Hepatocyte (in vitro differentiated cells): ENCODE measurements around the gene METAP2. TPM values are rescaled to one million over a fixed set of nuclear protein-coding genes. Genes with fewer than 3 reads are reported as not detected.

Experiments
- DNase-seq: peaks from one replicate; pipeline ENCODE4 v3.0.0-alpha.2; 2016; ENCODE audit warnings: low spot score
- H2AFZ ChIP-seq: fragments of 200-600 bp; sonication (generic); 2 replicates; pipeline ENCODE4 v1.6.0; 2016; ENCODE audit warnings: antibody characterized with exemption, mild to moderate bottlenecking
- H3K27ac ChIP-seq: fragments of 200-600 bp; sonication (generic); 2 replicates; pipeline ENCODE4 v1.5.1; 2016; ENCODE audit warnings: mild to moderate bottlenecking
- H3K27me3 ChIP-seq: fragments of 200-600 bp; sonication (generic); 2 replicates; pipeline ENCODE4 v1.6.1; 2016
- H3K36me3 ChIP-seq: fragments of 200-600 bp; sonication (generic); replicated peaks from 2 replicates; pipeline ENCODE4 v1.5.1; 2016; ENCODE audit warnings: low read depth; ENCODE audit not compliant: insufficient read depth
- H3K4me1 ChIP-seq: fragments of 200-600 bp; sonication (generic); 2 replicates; pipeline ENCODE4 v1.5.1; 2016; ENCODE audit warnings: mild to moderate bottlenecking, moderate library complexity; ENCODE audit not compliant: insufficient read depth
- H3K4me2 ChIP-seq: fragments of 200-600 bp; sonication (generic); 2 replicates; pipeline ENCODE4 v1.6.0; 2016
- H3K4me3 ChIP-seq: fragments of 200-600 bp; sonication (generic); 2 replicates; pipeline ENCODE4 v1.5.1; 2016; ENCODE audit warnings: mild to moderate bottlenecking
- H3K79me2 ChIP-seq: fragments of 200-600 bp; sonication (generic); 2 replicates; pipeline ENCODE4 v1.6.0; 2017; ENCODE audit warnings: mild to moderate bottlenecking
- H3K9me2 ChIP-seq: fragments of 200-600 bp; sonication (generic); replicated peaks from 2 replicates; pipeline ENCODE4 v1.6.0; 2017; ENCODE audit warnings: mild to moderate bottlenecking; ENCODE audit not compliant: insufficient read depth
- H3K9me3 ChIP-seq: fragments of 200-600 bp; sonication (generic); 2 replicates; pipeline ENCODE4 v1.5.1; 2016; ENCODE audit warnings: low read depth, mild to moderate bottlenecking
- H4K20me1 ChIP-seq: fragments of 200-600 bp; sonication (generic); 2 replicates; pipeline ENCODE4 v1.6.0; 2016; ENCODE audit warnings: mild to moderate bottlenecking; ENCODE audit not compliant: insufficient read depth, poor library complexity, severe bottlenecking
- EZH2 ChIP-seq: fragments of 200-600 bp; sonication (generic); IDR thresholded peaks from 2 replicates; pipeline ENCODE4 v1.6.1; 2016; ENCODE audit warnings: antibody characterized with exemption, mild to moderate bottlenecking, borderline replicate concordance
- EZH2phosphoT487 ChIP-seq: fragments of 200-600 bp; sonication (generic); IDR thresholded peaks from one replicate; pipeline ENCODE4 v1.6.1; 2018; ENCODE audit warnings: antibody characterized with exemption, mild to moderate bottlenecking, low read depth, moderate library complexity; ENCODE audit not compliant: unreplicated experiment, severe bottlenecking
- WGBS: methylation state at CpG from one replicate; pipeline ENCODE4 v1.1.6; 2016; ENCODE audit warnings: low lambda C conversion rate; ENCODE audit errors: missing lambda C conversion rate; 5-methylcytosine and 5-hydroxymethylcytosine counted together
- polyA plus RNA-seq: library from polyadenylated mRNA; unstranded; fragments of >200 nt; fragmentation: Nextera tagmentation; extraction: Ambion mirVana; gene quantifications from 2 replicates; pipeline ENCODE4 v1.2.1, GENCODE V29; 2016
- total RNA-seq: library from RNA; depleted of rRNA; stranded (reverse); fragments of >200 nt; gene quantifications from 2 replicates; pipeline ENCODE4 v1.2.3, GENCODE V29; 2014
- TF ChIP-seq, protein P1 (sequence below): fragments of 200-600 bp; sonication (generic); IDR thresholded peaks from 2 replicates; pipeline ENCODE4 v1.5.1; 2016; ENCODE audit warnings: antibody characterized with exemption, mild to moderate bottlenecking; ENCODE audit not compliant: poor library complexity

The METAP2 gene
- total and polyA plus RNA-seq, 2 experiments from 2014 or later = 44.7 to 69.7 TPM

DNA sequence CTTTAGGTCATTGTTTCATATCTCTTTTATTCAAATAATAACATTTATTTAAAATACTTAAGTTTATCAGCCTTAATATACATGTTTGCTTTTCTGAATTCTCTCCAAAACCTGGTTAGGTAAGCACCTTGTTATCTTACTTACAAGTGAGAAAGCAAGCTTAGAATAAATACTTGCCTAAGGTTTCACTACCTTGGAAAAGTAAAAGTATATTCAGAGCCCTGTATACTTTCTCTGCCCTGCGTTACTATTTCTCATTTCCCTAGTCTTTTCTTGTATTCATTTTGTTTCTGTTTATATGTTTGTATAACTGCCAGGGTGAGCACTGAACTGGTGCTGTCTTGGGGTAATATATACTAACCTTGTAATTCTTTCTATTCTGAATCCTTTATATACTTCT, 21.5 kb downstream of the METAP2 start:
- Histone ChIP-seq H3K4me3 (no peak overlapping the region), H3K9me2 (no peaks in the 10 kb centered on the region), H3K36me3 (peaks cover 5% of the 10 kb centered on the region), H2AFZ (no peak overlapping the region), H3K9me3 (no peaks in the 10 kb centered on the region), H3K79me2 (peaks cover 29% of the 10 kb centered on the region), H3K27me3 (no peaks in the 10 kb centered on the region), H3K27ac (no peak overlapping the region), H4K20me1 (no peaks in the 10 kb centered on the region), H3K4me2 (no peak overlapping the region), H3K4me1 (no peaks in the 10 kb centered on the region)
- no peak for DNase-seq
- 87% methylated on average over 1 of the region's 1 CpG for WGBS
- TF ChIP-seq, protein P1, sequence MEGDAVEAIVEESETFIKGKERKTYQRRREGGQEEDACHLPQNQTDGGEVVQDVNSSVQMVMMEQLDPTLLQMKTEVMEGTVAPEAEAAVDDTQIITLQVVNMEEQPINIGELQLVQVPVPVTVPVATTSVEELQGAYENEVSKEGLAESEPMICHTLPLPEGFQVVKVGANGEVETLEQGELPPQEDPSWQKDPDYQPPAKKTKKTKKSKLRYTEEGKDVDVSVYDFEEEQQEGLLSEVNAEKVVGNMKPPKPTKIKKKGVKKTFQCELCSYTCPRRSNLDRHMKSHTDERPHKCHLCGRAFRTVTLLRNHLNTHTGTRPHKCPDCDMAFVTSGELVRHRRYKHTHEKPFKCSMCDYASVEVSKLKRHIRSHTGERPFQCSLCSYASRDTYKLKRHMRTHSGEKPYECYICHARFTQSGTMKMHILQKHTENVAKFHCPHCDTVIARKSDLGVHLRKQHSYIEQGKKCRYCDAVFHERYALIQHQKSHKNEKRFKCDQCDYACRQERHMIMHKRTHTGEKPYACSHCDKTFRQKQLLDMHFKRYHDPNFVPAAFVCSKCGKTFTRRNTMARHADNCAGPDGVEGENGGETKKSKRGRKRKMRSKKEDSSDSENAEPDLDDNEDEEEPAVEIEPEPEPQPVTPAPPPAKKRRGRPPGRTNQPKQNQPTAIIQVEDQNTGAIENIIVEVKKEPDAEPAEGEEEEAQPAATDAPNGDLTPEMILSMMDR = no peak
- no peak for TF ChIP-seq EZH2phosphoT487
- TF ChIP-seq EZH2 = no peak

DNA sequence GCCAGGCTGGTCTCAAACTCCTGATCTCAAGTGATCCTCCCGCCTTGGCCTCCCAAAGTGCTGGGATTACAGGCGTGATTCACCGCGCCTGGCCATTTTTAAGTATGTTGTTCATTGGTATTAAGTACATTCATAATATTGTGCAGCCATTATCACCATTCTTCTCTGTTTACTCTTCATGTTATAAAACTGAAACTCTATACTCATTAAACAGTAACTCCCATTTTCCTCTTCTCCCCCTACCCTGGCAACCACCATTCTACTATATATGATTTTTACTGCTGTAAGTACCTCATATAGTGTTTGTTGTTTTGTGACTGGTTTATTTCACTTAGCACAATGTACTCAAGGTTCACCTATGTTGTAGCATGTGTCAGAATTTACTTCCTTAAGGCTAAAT, 23.1 kb downstream of the METAP2 start:
- Histone ChIP-seq H3K4me3 (no peak overlapping the region), H3K9me2 (no peaks in the 10 kb centered on the region), H3K27me3 (no peaks in the 10 kb centered on the region), H3K27ac (no peak overlapping the region), H3K79me2 (peaks cover 38% of the 10 kb centered on the region), H3K36me3 (peaks cover 5% of the 10 kb centered on the region), H3K9me3 (no peaks in the 10 kb centered on the region), H4K20me1 (no peaks in the 10 kb centered on the region), H3K4me1 (no peaks in the 10 kb centered on the region), H2AFZ (no peak overlapping the region), H3K4me2 (no peak overlapping the region)
- DNase-seq = no peak
- WGBS = 99% methylated on average over 4 of the region's 4 CpGs
- TF ChIP-seq, protein P1 = no peak
- no peak for TF ChIP-seq EZH2phosphoT487
- no peak for TF ChIP-seq EZH2

DNA sequence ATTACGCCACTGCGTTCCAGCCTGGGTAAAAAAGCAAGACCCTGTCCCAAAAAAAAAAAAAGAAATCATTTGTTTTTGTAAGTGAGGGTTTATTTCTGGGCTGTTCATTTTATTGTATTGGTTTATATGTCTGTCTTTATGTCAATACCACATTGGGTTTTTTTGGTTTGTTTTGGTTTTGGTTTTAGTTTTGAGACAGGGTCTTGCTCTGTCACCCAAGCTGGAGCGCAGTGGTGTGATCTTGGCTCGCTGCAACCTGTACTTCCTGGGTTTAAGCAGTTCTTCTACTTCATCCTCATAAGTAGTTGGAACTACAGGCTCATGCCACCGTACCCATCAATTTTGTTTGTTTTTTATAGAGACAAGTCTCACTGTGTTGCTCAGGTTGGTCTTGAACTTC, 25.0 kb downstream of the METAP2 start:
- H3K36me3 ChIP-seq = peaks cover 5% of the 10 kb centered on the region
- WGBS = 100% methylated on average over 5 of the region's 5 CpGs

More for the DNA sequence above, 25.0 kb downstream of the METAP2 start:
- H2AFZ ChIP-seq = no peak overlapping the region
- no peaks in the 10 kb centered on the region for H3K27me3 ChIP-seq
- no peak for DNase-seq
- no peak overlapping the region for H3K4me2 ChIP-seq
- no peaks in the 10 kb centered on the region for H3K9me3 ChIP-seq
- peaks cover 4% of the 10 kb centered on the region for H4K20me1 ChIP-seq
- no peaks in the 10 kb centered on the region for H3K4me1 ChIP-seq
- H3K9me2 ChIP-seq = no peaks in the 10 kb centered on the region
- H3K79me2 ChIP-seq = peaks cover 41% of the 10 kb centered on the region
- no peak overlapping the region for H3K4me3 ChIP-seq
- no peak overlapping the region for H3K27ac ChIP-seq
- TF ChIP-seq EZH2phosphoT487 (no peak), EZH2 (no peak)
- TF ChIP-seq, protein P1 = no peak
